Muscle of leg (tissue), 11 donors: Measurements from ENCODE around the gene CLDN24. TPM values are rescaled to one million over a fixed set of nuclear protein-coding genes. Genes with fewer than 3 reads are reported as not detected.

Source experiments
- DNase-seq: peaks from one replicate; pipeline ENCODE4 v3.0.0; 2013
- H3K27ac ChIP-seq: one replicate; pipeline ENCODE4 v1.5.1; 2013; ENCODE audit warnings: mild to moderate bottlenecking, low read length, control low read depth
- H3K27me3 ChIP-seq: one replicate; pipeline ENCODE4 v1.6.1; 2013; ENCODE audit warnings: low read length; ENCODE audit not compliant: control insufficient read depth, insufficient read depth
- H3K36me3 ChIP-seq: one replicate; pipeline ENCODE4 v1.6.1; 2013; ENCODE audit warnings: low read length; ENCODE audit not compliant: control insufficient read depth, insufficient read depth
- H3K4me1 ChIP-seq: one replicate; pipeline ENCODE4 v1.6.1; 2013; ENCODE audit warnings: low read length; ENCODE audit not compliant: control insufficient read depth, insufficient read depth
- H3K4me3 ChIP-seq: one replicate; pipeline ENCODE4 v1.5.1; 2013; ENCODE audit warnings: low read length, control low read depth
- H3K9me3 ChIP-seq: replicated peaks from 2 replicates; pipeline ENCODE4 v1.6.1; 2013; ENCODE audit warnings: low read depth, low read length; ENCODE audit not compliant: control insufficient read depth
- WGBS: methylation state at CpG from one replicate; pipeline ENCODE4 v1.1.5; 2013; ENCODE audit warnings: missing lambda C conversion rate; ENCODE audit not compliant: insufficient coverage; 5-methylcytosine and 5-hydroxymethylcytosine counted together
- polyA plus RNA-seq, 8 donors: library from polyadenylated mRNA; unstranded; fragments of 120-200 nt; gene quantifications; one replicate each; pipeline versions ENCODE4 v1.2.1 to v1.2.3, GENCODE V29; 2013; ENCODE audit warnings: inconsistent platforms in 1 of 8, low replicate concordance in 1 of 8; ENCODE audit not compliant: insufficient read length in 8 of 8, insufficient read depth in 1 of 8
- total RNA-seq: library from RNA; stranded (reverse); fragments of 120-200 nt; gene quantifications from one replicate; pipeline ENCODE4 v1.2.4, GENCODE V29; 2013

Gene CLDN24
- total and polyA plus RNA-seq, 9 donors: 0.34 TPM; not detected in 8

DNA sequence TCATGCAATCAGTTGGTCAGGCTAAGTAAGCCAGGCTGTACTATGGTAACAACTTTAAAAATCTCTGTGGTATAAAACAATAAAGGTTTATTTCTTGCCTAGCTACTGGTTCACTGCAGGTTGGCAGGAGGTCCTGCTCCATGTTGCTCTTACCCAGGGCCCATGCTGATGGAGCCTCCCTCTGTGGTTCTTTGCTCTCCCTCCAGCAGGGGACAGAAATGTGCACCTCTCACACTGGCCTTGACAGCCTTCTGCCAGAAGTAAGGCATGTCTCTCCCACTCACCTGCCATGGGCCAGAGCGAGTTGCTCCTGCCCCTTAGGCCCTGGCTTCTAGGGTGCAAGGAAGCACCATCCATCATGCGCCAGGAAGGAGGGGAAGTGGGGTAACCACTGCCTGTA is 33.3 kb downstream of the CLDN24 start:
- 100% methylated on average over 1 of the region's 2 CpGs for WGBS
- DNase-seq: no peak
- Histone ChIP-seq H3K4me1 (no peaks in the 10 kb centered on the region), H3K27ac (no peak overlapping the region), H3K4me3 (no peak overlapping the region), H3K27me3 (no peaks in the 10 kb centered on the region), H3K36me3 (peaks cover 42% of the 10 kb centered on the region), H3K9me3 (no peaks in the 10 kb centered on the region)

DNA sequence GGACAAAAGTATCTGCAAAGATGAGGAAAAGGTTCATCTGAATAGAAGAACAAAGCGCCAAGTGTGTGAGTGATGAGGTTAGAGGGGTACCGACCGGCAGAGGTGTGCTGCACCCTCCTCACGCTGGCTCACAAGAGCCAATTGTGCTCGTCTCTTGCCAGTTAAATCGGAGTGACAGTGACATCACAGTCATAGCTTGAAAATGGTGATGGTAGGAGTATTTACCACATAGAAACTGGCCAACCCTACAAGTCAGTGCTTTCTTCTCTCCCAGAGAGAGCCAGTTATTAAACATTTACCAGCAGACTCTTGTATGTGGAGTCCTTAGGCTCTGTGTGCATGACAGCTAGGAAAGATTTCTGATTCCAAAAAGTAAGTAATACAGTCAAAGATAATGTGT is 34.5 kb downstream of the CLDN24 start:
- Histone ChIP-seq H3K4me3 (no peak overlapping the region), H3K4me1 (no peaks in the 10 kb centered on the region), H3K27me3 (no peaks in the 10 kb centered on the region), H3K27ac (no peak overlapping the region), H3K36me3 (peaks cover 43% of the 10 kb centered on the region), H3K9me3 (no peaks in the 10 kb centered on the region)
- 100% methylated on average over 1 of the region's 6 CpGs for WGBS
- DNase-seq: no peak

- WGBS: no CpG with 5 or more reads among the region's 2 CpGs
- no peak overlapping the region for H3K27ac ChIP-seq
- H3K4me3 ChIP-seq: no peak overlapping the region
- no peaks in the 10 kb centered on the region for H3K27me3 ChIP-seq
- peaks cover 47% of the 10 kb centered on the region for H3K36me3 ChIP-seq
- no peak for DNase-seq
- no peaks in the 10 kb centered on the region for H3K4me1 ChIP-seq
- no peaks in the 10 kb centered on the region for H3K9me3 ChIP-seq
These were observed 34.9 kb downstream of the CLDN24 start for GRCh38 chr4:183287309-183287659.

GRCh38 chr4:183286590-183287308 is 35.5 kb downstream of the CLDN24 start:
- no peaks in the 10 kb centered on the region for H3K4me1 ChIP-seq
- DNase-seq: no peak
- 88% methylated on average over 8 of the region's 11 CpGs for WGBS
- H3K4me3 ChIP-seq: no peak overlapping the region
- no peaks in the 10 kb centered on the region for H3K27me3 ChIP-seq
- H3K27ac ChIP-seq: no peak overlapping the region
- H3K36me3 ChIP-seq: peaks cover 45% of the 10 kb centered on the region
- H3K9me3 ChIP-seq: no peaks in the 10 kb centered on the region

GRCh38 chr4:183285886-183286285 is 36.3 kb downstream of the CLDN24 start:
- 98% methylated on average over 6 of the region's 7 CpGs for WGBS
- Histone ChIP-seq H3K36me3 (peaks cover 43% of the 10 kb centered on the region), H3K27me3 (no peaks in the 10 kb centered on the region), H3K9me3 (no peaks in the 10 kb centered on the region), H3K27ac (no peak overlapping the region), H3K4me1 (no peaks in the 10 kb centered on the region), H3K4me3 (no peak overlapping the region)
- DNase-seq: no peak

DNA sequence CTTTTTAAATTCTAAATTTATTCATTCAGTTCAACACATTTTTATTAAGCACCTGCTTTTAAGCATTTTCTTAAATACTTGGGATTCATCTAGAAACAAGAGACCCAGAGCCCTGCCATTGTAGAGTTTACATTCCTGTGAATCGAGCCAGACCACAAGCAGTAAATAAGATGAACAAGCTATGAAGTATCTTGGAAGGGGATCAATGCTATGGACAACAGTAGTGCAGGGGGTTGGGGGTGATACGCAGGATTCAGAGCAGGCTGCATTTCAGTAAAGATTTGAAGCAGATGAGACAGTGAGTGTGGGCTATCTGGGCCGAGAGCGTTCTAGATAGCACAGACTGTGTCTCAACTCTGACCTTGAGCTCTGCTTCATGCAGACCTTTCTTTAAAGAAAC is 37.3 kb downstream of the CLDN24 start:
- H3K4me1 ChIP-seq: no peaks in the 10 kb centered on the region
- H3K36me3 ChIP-seq: peaks cover 49% of the 10 kb centered on the region
- no peak overlapping the region for H3K27ac ChIP-seq
- no peak overlapping the region for H3K4me3 ChIP-seq
- H3K27me3 ChIP-seq: no peaks in the 10 kb centered on the region
- peak; percentile 11 for DNase-seq
- WGBS: 49% methylated on average over 2 of the region's 4 CpGs
- H3K9me3 ChIP-seq: no peaks in the 10 kb centered on the region

GRCh38 chr4:183284258-183284785 is 37.9 kb downstream of the CLDN24 start:
- H3K9me3 ChIP-seq: no peaks in the 10 kb centered on the region
- 86% methylated on average over 8 of the region's 12 CpGs for WGBS
- no peak overlapping the region for H3K27ac ChIP-seq
- peaks cover 45% of the 10 kb centered on the region for H3K36me3 ChIP-seq
- H3K4me3 ChIP-seq: no peak overlapping the region
- no peak for DNase-seq
- no peaks in the 10 kb centered on the region for H3K4me1 ChIP-seq
- H3K27me3 ChIP-seq: no peaks in the 10 kb centered on the region

- Histone ChIP-seq H3K27me3 (no peaks in the 10 kb centered on the region), H3K36me3 (peaks cover 9% of the 10 kb centered on the region), H3K4me3 (no peak overlapping the region), H3K27ac (no peak overlapping the region), H3K9me3 (peaks cover 11% of the 10 kb centered on the region), H3K4me1 (no peaks in the 10 kb centered on the region)
- WGBS: no CpG with 5 or more reads among the region's 1 CpG
- DNase-seq: no peak
These were observed 46.1 kb downstream of the CLDN24 start for GRCh38 chr4:183276106-183276505.

DNA sequence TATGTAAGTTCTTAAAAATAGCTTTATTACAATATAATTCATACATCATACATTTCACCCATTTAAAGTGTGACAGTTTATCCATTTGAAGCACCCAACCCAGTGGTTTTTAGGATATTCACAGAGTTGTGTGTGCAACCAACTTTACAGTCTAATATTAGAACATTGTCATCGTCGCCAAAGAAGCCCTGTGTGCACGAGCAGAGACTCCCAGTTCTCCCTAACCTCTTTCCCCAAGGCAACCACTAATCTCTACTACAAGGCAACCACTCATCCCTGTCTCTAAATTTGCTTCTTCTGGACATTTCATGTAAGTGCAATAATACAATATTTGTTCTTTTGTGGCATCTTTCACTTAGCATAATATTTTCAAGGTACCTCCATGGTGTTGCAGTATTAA is 49.8 kb downstream of the CLDN24 start:
- DNase-seq: no peak
- Histone ChIP-seq H3K9me3 (peaks cover 11% of the 10 kb centered on the region), H3K36me3 (peaks cover 11% of the 10 kb centered on the region), H3K27ac (no peak overlapping the region), H3K27me3 (no peaks in the 10 kb centered on the region), H3K4me1 (no peaks in the 10 kb centered on the region), H3K4me3 (no peak overlapping the region)
- 72% methylated on average over 3 of the region's 3 CpGs for WGBS
